ENCODE measurements around the gene NDFIP1. TPM values are rescaled to one million over a fixed set of nuclear protein-coding genes. Genes with fewer than 3 reads are reported as not detected.

The NDFIP1 gene
- total and polyA plus RNA-seq, 7 experiments from 2014 or later, result 53.0 to 136 (median 99.3) TPM

DNA sequence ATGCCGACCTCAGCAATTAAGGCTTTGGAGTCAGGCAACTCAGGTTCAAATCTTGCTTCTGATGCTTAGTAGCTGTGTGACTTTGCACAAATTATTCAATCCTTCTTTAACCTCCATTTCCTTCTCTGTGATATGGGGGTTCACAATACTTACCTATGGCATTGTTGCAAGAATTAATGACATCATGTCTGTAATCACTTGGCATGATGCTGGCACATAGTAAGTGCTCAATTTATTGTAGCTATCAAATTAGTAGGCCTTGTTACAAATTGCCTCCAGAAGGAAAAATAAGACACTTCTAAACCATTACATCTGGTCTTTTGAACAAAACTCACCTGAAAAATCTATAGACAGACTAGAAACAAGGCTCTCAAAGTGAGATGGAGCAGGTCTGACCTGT is 29.9 kb upstream of the NDFIP1 start:
- intact Hi-C loops (cut with micrococcal nuclease), result no loop called here
- H3K4me1 ChIP-seq (ENCODE audit: control insufficient read depth in 2 of 2, insufficient read depth in 2 of 2, low read length in 2 of 2), result no peaks in the 10 kb centered on the region
- Mint-ChIP-seq H3K27me3 (no peaks in the 10 kb centered on the region), H3K9me3 (no peaks in the 10 kb centered on the region), H3K36me3 (peaks cover 0 to 2% (median 0%) of the 10 kb centered on the region in 5 donors), H3K4me3 (no peak overlapping the region), H3K27ac (peak overlapping the region in 1 of 9 donors; percentile 6), H3K4me1 (peaks cover 2 to 22% (median 10%) of the 10 kb centered on the region in 7 donors)
- POLR2A ChIA-PET, result interaction anchor here (0.6 to 1.7 kb wide), 3 partner anchors 17 to 52 kb away, joined by 4 to 5 read pairs (median 4); partner anchors contain the start of gene NDFIP1
- no peak overlapping the region for H3K4me3 ChIP-seq (ENCODE audit: low read length)
- H3K36me3 ChIP-seq (ENCODE audit: control insufficient read depth in 2 of 3, insufficient read depth in 3 of 3, low read length in 3 of 3), result no peaks in the 10 kb centered on the region
- DNase-seq (no peak), ATAC-seq (no peak)
- H3K27me3 ChIP-seq (ENCODE audit: control insufficient read depth in 2 of 2, insufficient read depth in 2 of 2, low read length in 2 of 2), result no peaks in the 10 kb centered on the region
- H3K9me3 ChIP-seq (ENCODE audit: control insufficient read depth in 2 of 3, low read length in 3 of 3), result no peaks in the 10 kb centered on the region
- CTCF ChIA-PET, result no interaction called here
- no peak overlapping the region for H3K27ac ChIP-seq (ENCODE audit: low read depth, low read length)

DNA sequence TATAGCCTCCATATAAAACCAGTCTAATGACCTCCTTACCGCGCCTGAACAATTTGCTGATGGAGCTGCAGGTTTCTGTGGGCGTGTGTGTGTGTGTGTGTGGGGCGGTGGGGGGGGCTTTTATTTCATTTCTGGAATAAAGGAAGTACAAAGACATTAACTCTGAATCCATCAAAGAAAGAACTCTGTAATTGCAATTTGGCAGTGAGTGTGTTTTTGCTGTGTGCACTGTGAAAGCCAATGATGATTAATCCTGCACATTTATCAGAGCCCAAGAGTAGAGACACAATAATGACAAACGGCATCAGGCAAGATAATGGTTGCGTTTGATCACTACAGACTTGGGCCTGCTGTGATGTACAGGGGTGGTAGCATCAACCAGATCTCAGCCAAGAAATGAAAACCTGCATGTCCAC is 29.3 kb upstream of the NDFIP1 start:
- no peak for DNase-seq
- intact Hi-C loops (cut with micrococcal nuclease), result no loop called here
- Mint-ChIP-seq H3K27ac (no peak overlapping the region), H3K4me1 (peaks cover 1 to 23% (median 8%) of the 10 kb centered on the region in 7 donors), H3K36me3 (peaks cover 0 to 1% (median 0%) of the 10 kb centered on the region in 5 donors), H3K9me3 (no peaks in the 10 kb centered on the region), H3K4me3 (no peak overlapping the region), H3K27me3 (no peaks in the 10 kb centered on the region)
- no peaks in the 10 kb centered on the region for H3K36me3 ChIP-seq (ENCODE audit: control insufficient read depth in 2 of 3, insufficient read depth in 3 of 3, low read length in 3 of 3)
- ChIA-PET POLR2A (interaction anchor here (1.2 to 1.7 kb wide), 2 partner anchors 17 to 30 kb away, joined by 4 to 5 read pairs; partner anchors contain the start of gene NDFIP1), CTCF (no interaction called here)
- H3K27ac ChIP-seq (ENCODE audit: low read depth, low read length), result no peak overlapping the region
- no peak for ATAC-seq
- no peak overlapping the region for H3K4me3 ChIP-seq (ENCODE audit: low read length)
- H3K9me3 ChIP-seq (ENCODE audit: control insufficient read depth in 2 of 3, low read length in 3 of 3), result no peaks in the 10 kb centered on the region
- H3K27me3 ChIP-seq (ENCODE audit: control insufficient read depth in 2 of 2, insufficient read depth in 2 of 2, low read length in 2 of 2), result no peaks in the 10 kb centered on the region
- no peaks in the 10 kb centered on the region for H3K4me1 ChIP-seq (ENCODE audit: control insufficient read depth in 2 of 2, insufficient read depth in 2 of 2, low read length in 2 of 2)

DNA sequence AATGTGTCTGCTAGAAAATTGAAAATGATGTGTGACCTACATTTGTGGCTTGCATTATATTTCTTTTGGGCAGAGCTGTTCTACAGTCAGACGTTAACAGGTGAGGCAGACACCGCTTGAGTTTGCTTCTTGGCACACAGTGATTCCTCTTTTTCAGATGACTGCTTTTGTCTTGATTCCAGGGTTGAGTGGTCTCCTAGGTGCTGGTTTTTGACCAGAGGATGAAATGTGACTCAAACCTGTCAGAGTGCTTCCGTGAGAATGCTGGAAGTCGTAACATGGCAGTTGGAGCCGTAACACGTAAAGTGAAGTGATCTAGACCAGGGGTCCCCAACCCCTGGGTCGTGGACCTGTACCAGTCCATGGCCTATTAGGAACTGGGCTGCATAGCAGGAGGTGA is 28.3 kb upstream of the NDFIP1 start:
- Histone ChIP-seq H3K4me1 (ENCODE audit: control insufficient read depth in 2 of 2, insufficient read depth in 2 of 2, low read length in 2 of 2) (no peaks in the 10 kb centered on the region), H3K27me3 (ENCODE audit: control insufficient read depth in 2 of 2, insufficient read depth in 2 of 2, low read length in 2 of 2) (no peaks in the 10 kb centered on the region), H3K27ac (ENCODE audit: low read depth, low read length) (no peak overlapping the region), H3K9me3 (ENCODE audit: control insufficient read depth in 2 of 3, low read length in 3 of 3) (no peaks in the 10 kb centered on the region), H3K36me3 (ENCODE audit: control insufficient read depth in 2 of 3, insufficient read depth in 3 of 3, low read length in 3 of 3) (no peaks in the 10 kb centered on the region), H3K4me3 (ENCODE audit: low read length) (no peak overlapping the region)
- DNase-seq (no peak), ATAC-seq (no peak)
- Mint-ChIP-seq H3K9me3 (no peaks in the 10 kb centered on the region), H3K27me3 (no peaks in the 10 kb centered on the region), H3K36me3 (no peaks in the 10 kb centered on the region), H3K4me3 (no peak overlapping the region), H3K4me1 (peaks cover 0 to 26% (median 9%) of the 10 kb centered on the region in 7 donors), H3K27ac (no peak overlapping the region)
- intact Hi-C loops (cut with micrococcal nuclease), result no loop called here
- ChIA-PET POLR2A (no interaction called here), CTCF (no interaction called here)

DNA sequence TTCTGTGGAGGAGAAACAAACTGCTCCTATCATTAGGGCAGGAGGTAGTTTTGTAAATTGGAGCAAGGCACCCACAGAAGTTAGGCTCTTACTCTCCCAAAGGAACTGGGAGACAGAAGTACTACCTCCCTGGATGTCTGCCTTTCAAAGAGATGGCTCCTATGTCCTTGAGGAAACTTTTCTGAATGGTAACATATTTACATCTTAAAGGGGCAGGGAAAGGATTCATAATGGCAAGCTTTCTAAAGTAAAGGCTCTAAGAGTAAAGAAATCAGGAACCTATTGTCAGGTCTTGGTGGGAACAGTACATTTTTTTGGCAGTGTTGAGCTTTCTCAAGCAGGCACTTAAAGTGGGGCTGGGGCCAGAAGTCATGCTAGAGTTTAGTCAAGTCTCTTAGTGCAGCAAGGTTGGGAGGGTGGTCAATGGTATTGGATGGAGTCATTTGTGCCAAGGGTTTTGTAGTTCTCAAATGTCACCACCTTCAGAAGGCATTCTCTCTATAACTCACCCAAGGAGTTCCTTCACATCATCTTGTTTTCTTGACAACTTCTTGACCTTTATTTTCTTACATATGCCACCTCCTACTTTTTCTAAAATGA is 26.3 kb upstream of the NDFIP1 start:
- Mint-ChIP-seq H3K36me3 (no peaks in the 10 kb centered on the region), H3K4me1 (peaks cover 5 to 33% (median 13%) of the 10 kb centered on the region in 7 donors), H3K27ac (peak overlapping the region in 2 of 9 donors; percentile 10 to 21), H3K27me3 (no peaks in the 10 kb centered on the region), H3K9me3 (no peaks in the 10 kb centered on the region), H3K4me3 (no peak overlapping the region)
- ATAC-seq (no peak), DNase-seq (no peak)
- Histone ChIP-seq H3K27me3 (ENCODE audit: control insufficient read depth in 2 of 2, insufficient read depth in 2 of 2, low read length in 2 of 2) (no peaks in the 10 kb centered on the region), H3K27ac (ENCODE audit: low read depth, low read length) (no peak overlapping the region), H3K9me3 (ENCODE audit: control insufficient read depth in 2 of 3, low read length in 3 of 3) (no peaks in the 10 kb centered on the region), H3K4me3 (ENCODE audit: low read length) (no peak overlapping the region), H3K4me1 (ENCODE audit: control insufficient read depth in 2 of 2, insufficient read depth in 2 of 2, low read length in 2 of 2) (no peaks in the 10 kb centered on the region), H3K36me3 (ENCODE audit: control insufficient read depth in 2 of 3, insufficient read depth in 3 of 3, low read length in 3 of 3) (no peaks in the 10 kb centered on the region)
- CTCF ChIA-PET, result no interaction called here
- intact Hi-C loops (cut with micrococcal nuclease), result no loop called here
- POLR2A ChIA-PET, result interaction anchor here (0.7 to 1.1 kb wide), 3 partner anchors 13 to 28 kb away, joined by 3 to 4 read pairs (median 3); no protein-coding TSS in a partner anchor

DNA sequence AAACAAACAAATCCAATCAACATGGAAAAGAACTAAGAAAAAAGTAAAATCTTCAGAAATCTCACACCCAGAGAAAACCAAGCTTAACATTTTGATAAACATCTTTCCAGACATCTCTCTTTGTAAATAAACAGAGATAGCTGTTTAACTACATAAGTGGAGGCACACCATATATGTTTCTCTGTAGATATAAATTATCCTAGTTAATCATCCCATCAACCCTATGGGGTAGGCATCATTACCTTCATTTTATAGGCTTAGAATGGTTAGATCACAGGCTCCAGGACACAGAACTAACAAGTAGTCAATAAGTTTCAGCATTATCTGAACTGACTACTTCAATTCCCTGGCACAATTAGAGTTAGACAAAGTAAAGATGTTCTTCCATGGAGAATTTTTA is 22.4 kb upstream of the NDFIP1 start:
- H3K27ac Mint-ChIP-seq, result no peak overlapping the region
- Histone ChIP-seq H3K27ac (ENCODE audit: low read depth, low read length) (no peak overlapping the region), H3K27me3 (ENCODE audit: control insufficient read depth in 2 of 2, insufficient read depth in 2 of 2, low read length in 2 of 2) (no peaks in the 10 kb centered on the region), H3K9me3 (ENCODE audit: control insufficient read depth in 2 of 3, low read length in 3 of 3) (no peaks in the 10 kb centered on the region), H3K4me1 (ENCODE audit: control insufficient read depth in 2 of 2, insufficient read depth in 2 of 2, low read length in 2 of 2) (peaks cover 5 to 10% of the 10 kb centered on the region in 2 donors), H3K36me3 (ENCODE audit: control insufficient read depth in 2 of 3, insufficient read depth in 3 of 3, low read length in 3 of 3) (no peaks in the 10 kb centered on the region), H3K4me3 (ENCODE audit: low read length) (no peak overlapping the region)
- ChIA-PET CTCF (interaction anchor here (0.7 to 1.3 kb wide), 2 partner anchors 10 to 56 kb away, joined by 3 to 4 read pairs; no protein-coding TSS in a partner anchor), POLR2A (interaction anchor here (0.8 to 2.6 kb wide), 7 partner anchors 9 to 117 kb away, joined by 3 to 17 read pairs (median 4); partner anchors contain the start of genes GNPDA1, NDFIP1 and RNF14)
- no peaks in the 10 kb centered on the region for H3K27me3 Mint-ChIP-seq
- peaks cover 5 to 57% (median 36%) of the 10 kb centered on the region in 7 donors for H3K4me1 Mint-ChIP-seq
- no peak for ATAC-seq
- intact Hi-C loops (cut with micrococcal nuclease), result no loop called here
- no peaks in the 10 kb centered on the region for H3K9me3 Mint-ChIP-seq
- no peaks in the 10 kb centered on the region for H3K36me3 Mint-ChIP-seq
- no peak overlapping the region for H3K4me3 Mint-ChIP-seq
- DNase-seq, result no peak

DNA sequence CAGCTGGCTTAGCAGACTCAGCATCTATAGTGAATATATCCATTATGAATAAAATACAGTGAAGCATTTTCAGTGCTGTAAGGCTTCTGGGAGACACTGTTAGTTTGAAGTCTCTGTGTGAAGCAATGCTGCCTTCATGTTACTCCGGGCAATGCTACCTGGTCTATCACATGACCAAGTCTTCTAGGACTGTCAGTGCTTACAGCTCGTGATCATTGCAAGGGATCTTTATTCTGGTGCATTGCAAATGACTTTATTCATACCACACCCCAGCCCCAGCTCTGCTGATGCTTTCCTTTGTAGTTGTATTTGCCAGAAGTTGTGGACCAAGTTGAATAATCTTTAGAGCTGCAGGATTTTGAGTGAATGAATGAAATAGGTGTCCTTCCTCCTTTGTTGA is 21.9 kb upstream of the NDFIP1 start:
- no peaks in the 10 kb centered on the region for H3K36me3 Mint-ChIP-seq
- peaks cover 5 to 15% of the 10 kb centered on the region in 2 donors for H3K4me1 ChIP-seq (ENCODE audit: control insufficient read depth in 2 of 2, insufficient read depth in 2 of 2, low read length in 2 of 2)
- no peaks in the 10 kb centered on the region for H3K36me3 ChIP-seq (ENCODE audit: control insufficient read depth in 2 of 3, insufficient read depth in 3 of 3, low read length in 3 of 3)
- no peak overlapping the region for H3K27ac Mint-ChIP-seq
- H3K27ac ChIP-seq (ENCODE audit: low read depth, low read length), result no peak overlapping the region
- ChIA-PET CTCF (interaction anchor here (1.3 kb wide), 1 partner anchor 9 kb away, joined by 4 read pairs; no protein-coding TSS in a partner anchor), POLR2A (interaction anchor here (1.0 to 2.6 kb wide), 5 partner anchors 9 to 117 kb away, joined by 4 to 17 read pairs (median 5); partner anchors contain the start of genes NDFIP1 and RNF14)
- no peaks in the 10 kb centered on the region for H3K9me3 Mint-ChIP-seq
- H3K4me3 ChIP-seq (ENCODE audit: low read length), result no peak overlapping the region
- H3K4me3 Mint-ChIP-seq, result no peak overlapping the region
- no peaks in the 10 kb centered on the region for H3K9me3 ChIP-seq (ENCODE audit: control insufficient read depth in 2 of 3, low read length in 3 of 3)
- intact Hi-C loops (cut with micrococcal nuclease), result no loop called here
- H3K4me1 Mint-ChIP-seq, result peaks cover 3 to 60% (median 40%) of the 10 kb centered on the region in 7 donors
- no peaks in the 10 kb centered on the region for H3K27me3 Mint-ChIP-seq
- no peak for DNase-seq
- ATAC-seq, result no peak
- H3K27me3 ChIP-seq (ENCODE audit: control insufficient read depth in 2 of 2, insufficient read depth in 2 of 2, low read length in 2 of 2), result no peaks in the 10 kb centered on the region
